AG04450 (cell line): ENCODE measurements around the gene IFITM1. TPM values are rescaled to one million over a fixed set of nuclear protein-coding genes. Genes with fewer than 3 reads are reported as not detected.

ENCODE experiments used
- CTCF ChIA-PET: fragments of 300-600, 350-600 bp; formaldehyde crosslinking; extraction: SDS; loops from one replicate; lab custom pipeline; 2022; ENCODE audit warnings: antibody characterized with exemption, inconsistent platforms; lab: Charles Lee
- POLR2A ChIA-PET: fragments of 350-600 bp; formaldehyde crosslinking; extraction: SDS; loops from one replicate; lab custom pipeline; 2021; ENCODE audit warnings: antibody characterized with exemption, inconsistent platforms; lab: Yijun Ruan, JAX
- DNase-seq: peaks from one replicate; pipeline ENCODE4 v3.0.0-alpha.2; 2011; ENCODE audit warnings: low read depth, low spot score
- H3K27ac ChIP-seq: one replicate; pipeline ENCODE4 v1.5.1; 2012; ENCODE audit warnings: low read depth, low read length, control low read depth
- H3K27me3 ChIP-seq: one replicate; pipeline ENCODE4 v1.6.0; 2012; ENCODE audit warnings: low read length; ENCODE audit not compliant: control insufficient read depth, insufficient read depth
- H3K4me3 ChIP-seq: 2 replicates; pipeline ENCODE4 v1.5.1; 2011; ENCODE audit warnings: mild to moderate bottlenecking, low read depth, low read length, control low read depth
- H3K9me3 ChIP-seq: 2 replicates; pipeline ENCODE4 v1.5.1; 2012; ENCODE audit warnings: low read length; ENCODE audit not compliant: control insufficient read depth, insufficient read depth
- polyA plus RNA-seq: library from polyadenylated mRNA; depleted of rRNA; stranded (reverse); fragments of >200 nt; gene quantifications from 2 replicates; pipeline ENCODE4 v1.2.3, GENCODE V29; 2011
- TF ChIP-seq, protein P1 (sequence below): IDR thresholded peaks from 2 replicates; pipeline ENCODE4 v1.5.1; 2011; ENCODE audit warnings: low read depth, low read length, control low read depth, inconsistent platforms

Gene IFITM1
- polyA plus RNA-seq, 1 experiment = 62.1 TPM

DNA sequence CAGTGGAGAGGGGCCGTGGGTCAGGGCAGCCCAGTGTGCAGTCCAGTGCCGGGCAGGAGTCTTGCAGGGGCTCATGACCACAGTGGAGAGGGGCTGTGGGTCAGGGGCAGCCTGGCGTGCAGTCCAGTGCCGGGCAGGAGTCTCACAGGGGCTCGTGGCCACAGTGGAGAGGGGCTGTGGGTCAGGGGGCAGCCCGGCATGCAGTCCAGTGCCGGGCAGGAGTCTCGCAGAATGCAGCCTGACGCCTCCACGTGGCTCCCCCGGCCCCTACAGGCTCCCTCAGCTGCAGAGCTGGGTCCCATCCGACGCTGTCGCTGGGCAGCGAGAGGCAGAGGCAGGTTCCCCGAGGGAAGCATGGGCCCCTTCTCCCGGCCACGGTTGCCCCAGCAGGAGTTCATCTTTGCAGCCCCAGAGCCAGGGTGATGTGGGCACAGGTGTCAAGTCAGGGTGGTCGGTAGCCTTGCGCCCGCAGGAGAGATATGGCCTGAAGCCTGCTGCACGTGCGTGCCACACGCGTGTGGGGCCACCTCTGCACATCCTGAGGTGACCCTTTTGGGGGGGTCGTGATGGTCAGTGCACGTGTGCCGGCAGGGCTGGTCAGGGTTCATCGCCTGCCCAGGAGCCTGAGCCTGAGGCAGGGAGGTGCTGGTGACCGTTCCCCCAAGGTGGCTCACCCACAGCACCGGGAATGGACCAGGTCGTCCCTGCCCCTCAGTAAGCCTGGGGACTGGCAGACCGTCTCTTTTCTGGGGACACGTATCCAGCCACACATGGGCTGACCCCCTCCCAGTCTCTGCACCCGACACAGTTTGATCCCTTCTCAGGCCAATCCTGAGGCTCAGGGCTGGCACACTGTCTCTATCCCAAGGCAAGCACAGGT lies 17.4 kb upstream of the IFITM1 start:
- Histone ChIP-seq H3K9me3 (no peaks in the 10 kb centered on the region; the same call in 1 of the 2 replicates), H3K27ac (no peak overlapping the region), H3K4me3 (no peak overlapping the region), H3K27me3 (peaks cover 11% of the 10 kb centered on the region)
- ChIA-PET CTCF (no interaction called here), POLR2A (no interaction called here)
- TF ChIP-seq, protein P1, sequence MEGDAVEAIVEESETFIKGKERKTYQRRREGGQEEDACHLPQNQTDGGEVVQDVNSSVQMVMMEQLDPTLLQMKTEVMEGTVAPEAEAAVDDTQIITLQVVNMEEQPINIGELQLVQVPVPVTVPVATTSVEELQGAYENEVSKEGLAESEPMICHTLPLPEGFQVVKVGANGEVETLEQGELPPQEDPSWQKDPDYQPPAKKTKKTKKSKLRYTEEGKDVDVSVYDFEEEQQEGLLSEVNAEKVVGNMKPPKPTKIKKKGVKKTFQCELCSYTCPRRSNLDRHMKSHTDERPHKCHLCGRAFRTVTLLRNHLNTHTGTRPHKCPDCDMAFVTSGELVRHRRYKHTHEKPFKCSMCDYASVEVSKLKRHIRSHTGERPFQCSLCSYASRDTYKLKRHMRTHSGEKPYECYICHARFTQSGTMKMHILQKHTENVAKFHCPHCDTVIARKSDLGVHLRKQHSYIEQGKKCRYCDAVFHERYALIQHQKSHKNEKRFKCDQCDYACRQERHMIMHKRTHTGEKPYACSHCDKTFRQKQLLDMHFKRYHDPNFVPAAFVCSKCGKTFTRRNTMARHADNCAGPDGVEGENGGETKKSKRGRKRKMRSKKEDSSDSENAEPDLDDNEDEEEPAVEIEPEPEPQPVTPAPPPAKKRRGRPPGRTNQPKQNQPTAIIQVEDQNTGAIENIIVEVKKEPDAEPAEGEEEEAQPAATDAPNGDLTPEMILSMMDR = no peak
- DNase-seq = no peak

DNA sequence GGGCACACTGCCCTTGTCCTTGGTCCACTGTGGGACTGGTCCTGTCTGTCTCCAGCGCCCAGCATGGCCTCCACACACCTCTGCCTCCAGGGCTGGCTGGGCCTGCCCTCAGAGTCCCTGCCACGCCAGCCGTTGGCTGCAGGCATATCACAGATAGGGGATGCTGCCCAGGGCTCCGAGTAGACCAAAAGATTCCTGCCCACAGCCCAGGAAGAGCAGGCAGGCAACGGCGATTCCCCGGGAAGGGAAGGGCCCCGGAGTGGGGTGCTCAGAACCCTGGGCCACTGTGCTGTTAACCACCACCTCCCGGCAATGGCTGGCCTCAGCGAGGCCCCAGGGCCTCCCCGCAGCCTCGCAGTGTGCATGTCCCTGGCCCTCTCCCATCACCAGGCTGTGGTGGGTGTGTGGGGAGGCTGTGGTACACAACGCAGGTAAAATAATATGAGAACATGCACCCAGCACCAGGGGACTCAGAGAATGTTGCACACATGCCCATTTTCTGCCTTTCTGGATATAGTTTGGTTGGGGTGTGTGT lies 16.7 kb upstream of the IFITM1 start:
- DNase-seq = no peak
- TF ChIP-seq, protein P1 = no peak
- peaks cover 11% of the 10 kb centered on the region for H3K27me3 ChIP-seq
- H3K4me3 ChIP-seq = no peak overlapping the region
- H3K9me3 ChIP-seq = no peaks in the 10 kb centered on the region; the same call in 1 of the 2 replicates
- CTCF ChIA-PET = no interaction called here
- H3K27ac ChIP-seq = no peak overlapping the region
- POLR2A ChIA-PET = no interaction called here

DNA sequence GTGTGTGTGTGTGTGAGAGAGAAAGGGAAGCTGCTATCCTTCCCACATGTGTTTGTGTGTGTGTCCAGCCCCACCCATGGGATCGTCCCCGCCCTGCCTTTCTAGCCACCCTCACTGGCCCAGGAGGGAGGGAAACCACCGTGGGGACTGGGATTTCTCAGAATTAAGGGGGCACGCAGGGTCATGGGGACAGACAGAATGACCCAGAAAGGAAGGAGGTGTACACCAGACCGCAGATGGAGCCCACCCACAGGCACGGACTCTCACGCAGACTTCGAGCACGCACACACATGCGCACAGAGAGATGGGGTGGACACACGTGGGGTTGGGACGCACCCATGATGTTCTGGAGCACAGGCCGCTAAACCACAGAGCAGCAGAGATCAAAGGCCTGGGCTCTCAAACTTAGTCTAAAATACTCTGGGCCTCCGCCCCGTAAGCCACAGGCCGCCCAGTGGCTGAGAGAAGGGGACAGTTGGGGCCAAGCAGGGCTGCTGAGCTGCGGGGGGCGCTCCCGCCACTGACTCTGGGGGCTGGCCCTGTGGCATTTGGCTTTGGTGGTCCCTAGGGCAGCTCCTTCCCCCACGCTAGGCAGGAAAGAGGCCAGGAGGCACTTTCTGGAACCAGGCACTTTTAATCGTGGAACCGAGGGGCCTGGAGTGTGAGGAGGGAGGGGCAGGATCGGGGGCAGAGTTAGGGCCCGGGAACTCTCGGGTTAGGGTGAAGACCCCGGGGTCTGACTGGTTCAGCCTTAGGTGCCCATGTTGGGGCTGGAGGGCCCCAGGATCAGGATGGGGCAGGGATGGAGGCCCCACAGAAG lies 16.0 kb upstream of the IFITM1 start:
- ChIA-PET CTCF (no interaction called here), POLR2A (no interaction called here)

DNA sequence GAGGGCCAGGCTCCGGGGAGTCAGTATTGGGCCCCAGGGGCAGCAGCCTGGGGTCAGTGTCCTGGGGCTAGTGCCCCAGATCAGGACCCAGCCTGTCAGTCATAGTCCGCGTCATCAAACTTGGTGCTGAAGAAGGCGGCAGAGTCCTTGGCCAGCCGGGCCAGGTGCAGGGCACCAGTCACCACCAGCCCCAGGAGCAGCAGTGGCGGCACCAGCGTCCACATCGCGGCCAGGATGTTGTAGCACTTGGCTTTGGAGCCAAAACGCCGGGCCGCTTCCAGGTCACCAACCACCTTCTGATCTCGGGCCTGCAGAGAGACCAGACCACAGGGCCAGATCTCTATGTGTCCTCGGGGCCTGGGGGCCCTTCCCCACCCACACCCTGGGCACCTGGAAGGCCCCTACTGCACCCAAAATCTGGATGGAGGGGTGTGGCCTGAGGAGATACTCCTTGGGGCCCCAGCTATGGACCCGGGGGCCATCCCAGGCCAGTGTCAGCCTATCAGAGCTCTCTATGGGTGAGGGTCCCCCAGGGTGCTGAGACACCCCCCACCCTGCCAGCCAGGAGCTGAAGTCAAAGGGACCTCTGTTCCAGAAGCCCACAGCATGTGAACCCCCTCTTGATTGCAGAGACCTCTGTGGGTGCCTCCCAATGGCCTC lies 15.3 kb upstream of the IFITM1 start:
- no peak for DNase-seq

More for the DNA sequence above, 16.0 kb upstream of the IFITM1 start:
- Histone ChIP-seq H3K27me3 (peaks cover 11% of the 10 kb centered on the region), H3K27ac (no peak overlapping the region), H3K9me3 (no peaks in the 10 kb centered on the region), H3K4me3 (no peak overlapping the region)
- TF ChIP-seq, protein P1 = no peak
- DNase-seq = no peak

More for the DNA sequence above, 15.3 kb upstream of the IFITM1 start:
- peaks cover 11% of the 10 kb centered on the region for H3K27me3 ChIP-seq
- no peak overlapping the region for H3K27ac ChIP-seq
- 0 out of 2 replicates have a peak, but pooled peaks cover under 1% of the 10 kb centered on the region for H3K9me3 ChIP-seq
- CTCF ChIA-PET = interaction anchor here (0.7 kb wide), 1 partner anchor 14 kb away, joined by 5 read pairs; no protein-coding TSS in a partner anchor
- POLR2A ChIA-PET = no interaction called here
- TF ChIP-seq, protein P1 = no peak
- no peak overlapping the region for H3K4me3 ChIP-seq
